ENCODE results near the gene HAVCR1. TPM values are rescaled to one million over a fixed set of nuclear protein-coding genes. Genes with fewer than 3 reads are reported as not detected.
"Not testable (repeated sequence)": the region's sequence is repeated elsewhere in the genome, so short reads cannot be mapped to it uniquely, and the experiment has no call there.

The HAVCR1 gene
- total RNA-seq, 1 experiment from 2014 or later: not detected

GRCh38 chr5:157057459-157058370, 1.2 kb downstream of the HAVCR1 start:
- DNase-seq (ENCODE audit: low read depth, low spot score) (no peak), ATAC-seq (no peak)
- intact Hi-C loops (cut with micrococcal nuclease): no loop called here
- ChIA-PET RAD21 (ENCODE audit: low non-redundant PET in 1 of 2, low total read pairs in 2 of 2, uncharacterized antibody in 2 of 2, unreplicated experiment in 2 of 2) (no interaction called here), POLR2A (no interaction called here), CTCF (no interaction called here)
- H3K36me3 ChIP-seq (ENCODE audit: control insufficient read depth in 1 of 2, insufficient read depth in 2 of 2, low read length in 2 of 2): no peaks in the 10 kb centered on the region
- H3K9me2 ChIP-seq (ENCODE audit: insufficient read depth): no peaks in the 10 kb centered on the region
- H3K79me2 ChIP-seq (ENCODE audit: insufficient read depth, low read length): no peaks in the 10 kb centered on the region
- H3K9ac ChIP-seq (ENCODE audit: low read length): no peak overlapping the region
- H3K4me1 ChIP-seq (ENCODE audit: control insufficient read depth in 1 of 2, insufficient read depth in 2 of 2, low read length in 2 of 2): peaks cover 0 to 7% of the 10 kb centered on the region in 2 experiments; a peak in 2 of 4 replicates
- H3K9me3 ChIP-seq (ENCODE audit: control insufficient read depth in 1 of 2, insufficient read depth in 1 of 2, low read depth in 1 of 2, low read length in 2 of 2): no peaks in the 10 kb centered on the region
- H3K27ac ChIP-seq (ENCODE audit: low read depth, low read length): no peak overlapping the region
- H3K27me3 ChIP-seq (ENCODE audit: insufficient read depth, low read length): no peaks in the 10 kb centered on the region
- H3K4me2 ChIP-seq (ENCODE audit: low read length): no peak overlapping the region
- H2AFZ ChIP-seq (ENCODE audit: low read depth, low read length, poor library complexity, severe bottlenecking): no peak overlapping the region
- H4K20me1 ChIP-seq (ENCODE audit: insufficient read depth): no peaks in the 10 kb centered on the region
- TF ChIP-seq CEBPB (IDR thresholded peaks at IDR 0.05; ENCODE audit: low read depth): no peak
- no TSS peak for BruUV-seq (replicated peaks)
- H3K4me3 ChIP-seq (replicated peaks in 1 of 2; ENCODE audit: low read depth in 1 of 2, low read length in 2 of 2): no peak overlapping the region

DNA sequence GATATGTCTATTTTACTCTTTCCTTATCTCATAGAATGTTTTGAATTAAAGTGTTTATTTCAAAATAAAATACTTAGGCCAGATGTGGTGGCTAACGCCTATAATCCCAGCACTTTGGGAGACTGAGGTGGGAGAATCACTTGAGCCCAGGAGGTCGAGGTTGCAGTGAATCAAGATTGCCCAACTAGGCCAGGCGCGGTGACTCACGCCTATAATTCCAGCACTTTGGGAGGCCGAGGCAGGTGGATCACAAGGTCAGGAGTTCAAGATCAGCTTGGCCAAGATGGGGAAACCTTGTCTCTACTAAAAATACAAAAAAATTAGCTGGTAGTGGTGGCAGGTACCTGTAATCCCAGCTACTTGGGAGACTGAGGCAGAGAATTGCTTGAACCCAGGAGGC, 2.1 kb downstream of the HAVCR1 start:
- H3K9ac ChIP-seq (ENCODE audit: low read length); H3K4me1 ChIP-seq (ENCODE audit: control insufficient read depth in 1 of 2, insufficient read depth in 2 of 2, low read length in 2 of 2); H2AFZ ChIP-seq (ENCODE audit: low read depth, low read length, poor library complexity, severe bottlenecking); intact Hi-C loops (cut with micrococcal nuclease); RAD21 ChIA-PET (ENCODE audit: low non-redundant PET in 1 of 2, low total read pairs in 2 of 2, uncharacterized antibody in 2 of 2, unreplicated experiment in 2 of 2); H3K4me3 ChIP-seq (replicated peaks in 1 of 2; ENCODE audit: low read depth in 1 of 2, low read length in 2 of 2); H3K4me2 ChIP-seq (ENCODE audit: low read length); POLR2A ChIA-PET; H3K79me2 ChIP-seq (ENCODE audit: insufficient read depth, low read length); H4K20me1 ChIP-seq (ENCODE audit: insufficient read depth); ATAC-seq; H3K9me3 ChIP-seq (ENCODE audit: control insufficient read depth in 1 of 2, insufficient read depth in 1 of 2, low read depth in 1 of 2, low read length in 2 of 2); H3K36me3 ChIP-seq (ENCODE audit: control insufficient read depth in 1 of 2, insufficient read depth in 2 of 2, low read length in 2 of 2); BruUV-seq (replicated peaks); DNase-seq (ENCODE audit: low read depth, low spot score); CTCF ChIA-PET; H3K9me2 ChIP-seq (ENCODE audit: insufficient read depth); H3K27ac ChIP-seq (ENCODE audit: low read depth, low read length); H3K27me3 ChIP-seq (ENCODE audit: insufficient read depth, low read length): not testable (repeated sequence)
